Bronchial epithelial cell (primary cell): ENCODE results near the gene VAV3. TPM values are rescaled to one million over a fixed set of nuclear protein-coding genes. Genes with fewer than 3 reads are reported as not detected.

Experiments used
- DNase-seq: peaks from one replicate; pipeline ENCODE4 v3.0.0-alpha.2; 2010; ENCODE audit warnings: low read depth
- FAIRE-seq: peaks from 2 replicates; lab custom pipeline; 2011; peaks lifted over from hg19 to GRCh38; lab: Jason Lieb, UNC
- H3K27me3 ChIP-seq: 2 replicates; pipeline ENCODE4 v1.5.1; 2011; ENCODE audit warnings: low read length; ENCODE audit not compliant: control insufficient read depth, insufficient read depth
- H3K36me3 ChIP-seq: 2 replicates; pipeline ENCODE4 v1.5.1; 2011; ENCODE audit warnings: low read length; ENCODE audit not compliant: control insufficient read depth, insufficient read depth
- H3K4me3 ChIP-seq: 2 replicates; pipeline ENCODE4 v1.5.1; 2011; ENCODE audit warnings: mild to moderate bottlenecking, low read depth, low read length, control low read depth
- CTCF ChIP-seq: IDR thresholded peaks from 2 replicates; pipeline ENCODE4 v1.5.1; 2011; ENCODE audit warnings: mild to moderate bottlenecking, moderate library complexity, low read length, control low read depth, inconsistent platforms; ENCODE audit not compliant: insufficient read depth, severe bottlenecking
- total RNA-seq: library from RNA; depleted of rRNA; stranded (reverse); fragments of >200 nt; gene quantifications from 2 replicates; pipeline ENCODE4 v1.2.1, GENCODE V29; 2014

Gene VAV3
- total RNA-seq, 1 donor from 2014 or later = 10.5 TPM

GRCh38 chr1:107835151-107835670 is 129.8 kb downstream of the VAV3 start:
- no peak overlapping the region for H3K4me3 ChIP-seq
- DNase-seq (no peak), FAIRE-seq (no peak)
- H3K36me3 ChIP-seq = no peaks in the 10 kb centered on the region
- TF ChIP-seq CTCF = no peak
- no peaks in the 10 kb centered on the region for H3K27me3 ChIP-seq

- DNase-seq (no peak), FAIRE-seq (no peak)
- Histone ChIP-seq H3K36me3 (no peaks in the 10 kb centered on the region), H3K27me3 (no peaks in the 10 kb centered on the region), H3K4me3 (no peak overlapping the region)
- TF ChIP-seq CTCF = no peak
These were observed 131.9 kb downstream of the VAV3 start for GRCh38 chr1:107833061-107833460.

GRCh38 chr1:107831921-107832320 is 133.1 kb downstream of the VAV3 start:
- TF ChIP-seq CTCF = no peak
- Histone ChIP-seq H3K4me3 (no peak overlapping the region), H3K36me3 (no peaks in the 10 kb centered on the region), H3K27me3 (no peaks in the 10 kb centered on the region)
- FAIRE-seq (no peak), DNase-seq (no peak)

- no peak for FAIRE-seq
- no peaks in the 10 kb centered on the region for H3K27me3 ChIP-seq
These were observed 134.5 kb downstream of the VAV3 start for GRCh38 chr1:107830526-107830925.

GRCh38 chr1:107830075-107830474 is 134.9 kb downstream of the VAV3 start:
- no peaks in the 10 kb centered on the region for H3K36me3 ChIP-seq
- DNase-seq (no peak), FAIRE-seq (no peak)
- no peaks in the 10 kb centered on the region for H3K27me3 ChIP-seq
- H3K4me3 ChIP-seq = no peak overlapping the region
- no peak for TF ChIP-seq CTCF

More at GRCh38 chr1:107830526-107830925, 134.5 kb downstream of the VAV3 start:
- H3K4me3 ChIP-seq = no peak overlapping the region
- H3K36me3 ChIP-seq = no peaks in the 10 kb centered on the region
- no peak for TF ChIP-seq CTCF
- DNase-seq = no peak

GRCh38 chr1:107829036-107829770 is 135.8 kb downstream of the VAV3 start:
- DNase-seq (no peak), FAIRE-seq (no peak)
- Histone ChIP-seq H3K27me3 (no peaks in the 10 kb centered on the region), H3K36me3 (no peaks in the 10 kb centered on the region), H3K4me3 (no peak overlapping the region)
- TF ChIP-seq CTCF = no peak
